ENCODE measurements around the gene PRDM16.

Gene PRDM16

DNA sequence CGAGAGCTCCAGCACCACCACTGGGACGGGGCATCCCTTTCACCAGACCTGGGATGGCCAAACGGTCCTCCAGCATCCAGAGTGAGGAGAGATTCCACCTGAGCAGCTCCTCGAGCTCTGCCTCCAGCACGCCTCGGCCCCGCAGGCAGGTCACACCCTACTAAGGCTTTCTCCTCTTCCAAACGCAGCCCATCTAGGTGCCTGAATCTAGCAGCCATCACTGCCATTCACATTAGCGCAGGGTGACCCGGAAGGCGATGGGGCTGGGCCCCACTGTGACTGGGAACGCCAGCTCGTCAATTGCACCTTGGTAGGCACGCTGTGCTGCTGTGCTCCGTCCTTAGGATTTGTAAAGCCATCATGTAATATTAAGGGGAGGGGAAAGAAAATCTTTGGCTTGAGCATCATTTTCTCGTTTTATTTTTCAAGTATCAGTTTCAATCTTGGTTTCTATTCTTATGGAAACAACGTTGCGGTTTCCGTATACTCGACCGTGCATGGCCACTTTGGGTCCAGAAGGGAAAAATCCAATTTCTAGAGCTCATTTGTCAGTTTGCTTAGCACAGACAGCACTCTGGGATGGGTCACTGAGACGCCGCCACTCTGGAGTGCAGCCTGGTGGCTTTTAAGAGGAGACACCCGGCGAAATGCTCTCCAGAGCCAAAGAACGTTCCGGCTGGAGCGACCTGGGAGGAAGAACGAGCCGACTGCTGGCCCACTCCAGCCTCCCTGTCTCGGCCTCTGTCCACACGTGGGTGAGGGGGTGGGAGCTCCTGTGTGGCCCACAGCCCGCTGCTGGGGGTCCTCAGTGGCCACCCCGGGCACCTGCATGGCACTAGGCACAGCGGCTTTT lies 173.6 kb downstream of the PRDM16 start:
- in situ Hi-C loops (cut with MboI; ENCODE audit: low sequenced_read_pairs, unreplicated experiment), result no loop called here
- TF ChIP-seq, protein P1, sequence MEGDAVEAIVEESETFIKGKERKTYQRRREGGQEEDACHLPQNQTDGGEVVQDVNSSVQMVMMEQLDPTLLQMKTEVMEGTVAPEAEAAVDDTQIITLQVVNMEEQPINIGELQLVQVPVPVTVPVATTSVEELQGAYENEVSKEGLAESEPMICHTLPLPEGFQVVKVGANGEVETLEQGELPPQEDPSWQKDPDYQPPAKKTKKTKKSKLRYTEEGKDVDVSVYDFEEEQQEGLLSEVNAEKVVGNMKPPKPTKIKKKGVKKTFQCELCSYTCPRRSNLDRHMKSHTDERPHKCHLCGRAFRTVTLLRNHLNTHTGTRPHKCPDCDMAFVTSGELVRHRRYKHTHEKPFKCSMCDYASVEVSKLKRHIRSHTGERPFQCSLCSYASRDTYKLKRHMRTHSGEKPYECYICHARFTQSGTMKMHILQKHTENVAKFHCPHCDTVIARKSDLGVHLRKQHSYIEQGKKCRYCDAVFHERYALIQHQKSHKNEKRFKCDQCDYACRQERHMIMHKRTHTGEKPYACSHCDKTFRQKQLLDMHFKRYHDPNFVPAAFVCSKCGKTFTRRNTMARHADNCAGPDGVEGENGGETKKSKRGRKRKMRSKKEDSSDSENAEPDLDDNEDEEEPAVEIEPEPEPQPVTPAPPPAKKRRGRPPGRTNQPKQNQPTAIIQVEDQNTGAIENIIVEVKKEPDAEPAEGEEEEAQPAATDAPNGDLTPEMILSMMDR (IDR thresholded peaks at IDR 0.05; ENCODE audit: borderline replicate concordance, control extremely low read depth, extremely low read depth, insufficient read depth, missing control alignments), result no peak
- no peak for DNase-seq (ENCODE audit: low spot score)

DNA sequence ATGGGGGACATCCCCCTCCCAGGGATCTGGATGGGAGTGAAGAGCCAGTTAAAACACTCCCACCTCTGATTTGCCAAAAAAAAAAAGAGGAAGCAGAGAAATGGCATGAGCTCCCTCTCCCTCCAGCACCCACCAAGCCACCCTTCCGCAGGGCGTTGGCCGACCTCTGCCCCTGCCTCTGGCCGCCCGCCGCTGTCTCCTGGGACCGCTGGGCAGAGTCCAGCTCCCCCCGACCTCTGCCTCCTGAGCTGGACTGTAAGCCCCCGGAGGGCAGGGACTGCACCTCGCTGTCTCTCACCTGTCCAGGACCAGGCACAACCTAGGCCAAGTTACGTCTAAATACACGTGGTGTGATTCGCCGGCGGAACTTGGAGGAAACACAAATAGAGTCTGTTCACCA lies 174.3 kb downstream of the PRDM16 start:
- no peak for DNase-seq (ENCODE audit: low spot score)
- in situ Hi-C loops (cut with MboI; ENCODE audit: low sequenced_read_pairs, unreplicated experiment), result no loop called here
- TF ChIP-seq, protein P1 (IDR thresholded peaks at IDR 0.05; ENCODE audit: borderline replicate concordance, control extremely low read depth, extremely low read depth, insufficient read depth, missing control alignments), result no peak

DNA sequence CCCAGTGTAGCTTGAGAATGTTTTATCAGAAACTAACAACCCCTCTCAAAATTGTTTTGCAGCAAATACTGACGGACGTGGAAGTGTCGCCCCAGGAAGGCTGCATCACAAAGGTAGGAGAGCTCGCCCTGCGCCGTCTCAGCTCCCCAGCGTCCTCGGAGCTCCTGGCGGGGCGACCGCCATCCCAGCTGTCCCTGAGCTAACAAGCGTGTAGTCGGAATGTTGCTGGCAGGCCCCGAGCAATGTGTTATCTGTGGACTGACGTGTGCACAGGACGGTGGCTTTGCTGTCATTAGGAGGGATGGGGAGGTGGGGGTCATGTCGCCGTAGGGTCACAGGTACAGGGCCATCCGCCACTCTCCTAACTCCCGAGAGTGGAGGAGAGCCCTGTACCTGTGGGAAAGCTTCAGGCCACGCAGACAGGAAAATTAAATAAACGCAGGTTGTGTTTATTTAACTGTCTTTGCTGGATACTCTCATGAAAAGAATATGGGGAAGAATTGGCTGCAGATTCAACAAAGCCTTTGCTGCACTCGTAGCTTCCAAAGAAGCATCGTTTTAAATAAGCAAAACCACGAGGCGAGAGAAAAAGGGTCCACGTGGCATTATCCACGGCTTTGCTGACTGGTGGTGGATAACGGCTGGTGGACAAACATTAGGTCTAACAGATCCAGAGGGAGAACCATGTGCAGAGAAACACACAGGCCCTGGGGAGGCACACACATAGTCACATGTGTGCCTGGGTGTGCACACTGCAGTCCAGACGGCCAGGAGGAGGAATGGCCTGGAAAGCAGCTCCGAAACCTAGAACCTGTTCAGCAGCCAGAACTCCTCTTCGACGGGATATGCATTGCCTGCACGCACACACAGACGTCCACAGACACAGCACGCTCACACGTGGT lies 175.3 kb downstream of the PRDM16 start:
- TF ChIP-seq, protein P1 (IDR thresholded peaks at IDR 0.05; ENCODE audit: borderline replicate concordance, control extremely low read depth, extremely low read depth, insufficient read depth, missing control alignments), result no peak
- DNase-seq (ENCODE audit: low spot score), result no peak
- in situ Hi-C loops (cut with MboI; ENCODE audit: low sequenced_read_pairs, unreplicated experiment), result no loop called here

DNA sequence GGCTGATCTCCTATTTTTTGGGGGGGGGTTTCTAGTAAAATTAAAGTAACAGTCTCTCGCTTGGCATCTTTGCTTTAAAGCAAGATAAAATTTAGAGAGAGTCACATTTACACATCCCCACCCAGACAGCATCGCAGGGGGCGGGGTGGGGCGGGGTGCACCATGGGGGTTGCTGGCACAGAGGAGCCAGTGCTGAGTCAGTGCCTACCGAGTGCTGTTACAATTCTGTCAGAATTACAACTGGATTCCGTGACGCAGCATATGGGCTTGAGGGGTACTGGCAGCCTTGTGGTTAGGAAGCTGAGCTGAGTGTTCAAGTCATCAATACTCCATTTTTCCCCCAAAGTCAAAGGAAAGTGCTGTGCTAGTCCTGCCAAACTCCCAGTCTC lies 175.9 kb downstream of the PRDM16 start:
- TF ChIP-seq, protein P1 (IDR thresholded peaks at IDR 0.05; ENCODE audit: borderline replicate concordance, control extremely low read depth, extremely low read depth, insufficient read depth, missing control alignments), result no peak
- DNase-seq (ENCODE audit: low spot score), result no peak
- in situ Hi-C loops (cut with MboI; ENCODE audit: low sequenced_read_pairs, unreplicated experiment), result no loop called here

DNA sequence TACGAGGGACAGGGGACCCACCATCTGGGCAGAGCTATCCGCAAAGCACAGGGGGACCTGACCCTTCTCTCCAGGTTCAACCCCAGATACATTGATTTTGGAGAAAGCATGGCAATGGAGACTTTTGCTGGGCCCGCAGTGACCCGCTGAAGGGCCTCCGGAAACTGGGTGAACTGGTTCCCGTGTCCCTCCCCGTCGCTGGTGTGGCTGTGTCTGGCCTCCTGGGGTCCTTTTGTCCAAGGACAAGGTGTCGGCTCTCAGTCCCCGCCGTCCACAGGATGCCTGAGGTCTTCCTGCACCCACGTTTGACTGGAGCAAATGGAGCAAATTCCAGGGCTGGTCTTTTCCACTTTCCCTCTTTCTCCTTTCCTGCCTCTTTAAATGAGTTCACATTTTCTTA lies 176.3 kb downstream of the PRDM16 start:
- in situ Hi-C loops (cut with MboI; ENCODE audit: low sequenced_read_pairs, unreplicated experiment), result no loop called here
- TF ChIP-seq, protein P1 (IDR thresholded peaks at IDR 0.05; ENCODE audit: borderline replicate concordance, control extremely low read depth, extremely low read depth, insufficient read depth, missing control alignments), result no peak
- no peak for DNase-seq (ENCODE audit: low spot score)

DNA sequence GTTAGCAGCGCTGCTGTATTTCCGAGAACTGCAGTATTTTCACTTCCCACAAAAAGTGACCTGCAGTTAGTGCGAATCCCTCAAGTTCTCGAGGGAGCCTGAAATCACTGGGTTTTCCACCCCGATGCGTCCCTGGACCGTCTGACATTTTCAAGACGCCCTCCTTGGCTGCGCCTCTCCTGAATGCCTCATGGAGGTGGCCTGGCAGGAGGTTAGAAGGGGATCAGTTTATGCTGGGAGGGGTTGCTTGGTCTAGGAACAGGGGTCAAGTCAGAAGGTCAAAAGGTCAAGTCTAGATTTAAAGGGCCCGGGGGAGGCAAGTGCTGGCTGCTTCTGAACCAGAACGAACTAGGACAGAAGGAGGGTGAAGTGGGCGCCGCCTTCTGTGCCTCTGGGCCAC lies 176.8 kb downstream of the PRDM16 start:
- no peak for DNase-seq (ENCODE audit: low spot score)
- in situ Hi-C loops (cut with MboI; ENCODE audit: low sequenced_read_pairs, unreplicated experiment), result no loop called here
- TF ChIP-seq, protein P1 (IDR thresholded peaks at IDR 0.05; ENCODE audit: borderline replicate concordance, control extremely low read depth, extremely low read depth, insufficient read depth, missing control alignments), result no peak
